ENCODE results near the gene IL1RAPL1. TPM values are rescaled to one million over a fixed set of nuclear protein-coding genes. Genes with fewer than 3 reads are reported as not detected.
A peak's percentile ranks its signal among the peaks of the same experiment; 100 is the strongest.

Gene IL1RAPL1
- total RNA-seq, 1 donor from 2014 or later = not detected

DNA sequence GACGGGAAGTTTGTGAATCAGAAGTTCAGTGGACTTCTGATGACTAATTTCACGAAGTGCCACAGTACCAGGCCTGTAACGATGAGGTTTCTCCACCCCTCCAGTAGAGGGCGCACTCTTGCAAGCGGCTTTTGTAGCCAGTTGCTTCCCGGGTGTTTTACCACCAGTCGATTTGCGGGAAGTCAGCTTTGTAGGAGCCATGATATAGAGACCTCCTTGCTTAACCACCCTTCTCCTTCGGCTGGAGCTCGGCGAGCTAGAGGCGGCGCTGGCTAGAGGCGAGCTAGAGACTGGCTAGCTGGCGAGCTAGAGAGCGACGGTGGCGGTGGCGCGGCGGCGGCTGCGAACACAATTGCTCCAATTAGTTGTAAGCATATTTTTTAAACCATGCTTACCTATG is 72.0 kb downstream of the IL1RAPL1 start:
- FAIRE-seq (no peak), DNase-seq (ENCODE audit: low read depth) (no peak)
- TF ChIP-seq, protein P1, sequence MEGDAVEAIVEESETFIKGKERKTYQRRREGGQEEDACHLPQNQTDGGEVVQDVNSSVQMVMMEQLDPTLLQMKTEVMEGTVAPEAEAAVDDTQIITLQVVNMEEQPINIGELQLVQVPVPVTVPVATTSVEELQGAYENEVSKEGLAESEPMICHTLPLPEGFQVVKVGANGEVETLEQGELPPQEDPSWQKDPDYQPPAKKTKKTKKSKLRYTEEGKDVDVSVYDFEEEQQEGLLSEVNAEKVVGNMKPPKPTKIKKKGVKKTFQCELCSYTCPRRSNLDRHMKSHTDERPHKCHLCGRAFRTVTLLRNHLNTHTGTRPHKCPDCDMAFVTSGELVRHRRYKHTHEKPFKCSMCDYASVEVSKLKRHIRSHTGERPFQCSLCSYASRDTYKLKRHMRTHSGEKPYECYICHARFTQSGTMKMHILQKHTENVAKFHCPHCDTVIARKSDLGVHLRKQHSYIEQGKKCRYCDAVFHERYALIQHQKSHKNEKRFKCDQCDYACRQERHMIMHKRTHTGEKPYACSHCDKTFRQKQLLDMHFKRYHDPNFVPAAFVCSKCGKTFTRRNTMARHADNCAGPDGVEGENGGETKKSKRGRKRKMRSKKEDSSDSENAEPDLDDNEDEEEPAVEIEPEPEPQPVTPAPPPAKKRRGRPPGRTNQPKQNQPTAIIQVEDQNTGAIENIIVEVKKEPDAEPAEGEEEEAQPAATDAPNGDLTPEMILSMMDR (IDR thresholded peaks at IDR 0.05; ENCODE audit: insufficient read depth, low read length, severe bottlenecking) = peak; percentile 7
- H3K4me3 ChIP-seq (ENCODE audit: low read depth, low read length) = no peak overlapping the region
- H3K36me3 ChIP-seq (ENCODE audit: control insufficient read depth, insufficient read depth, low read length) = no peaks in the 10 kb centered on the region
- no peaks in the 10 kb centered on the region for H3K27me3 ChIP-seq (ENCODE audit: control insufficient read depth, insufficient read depth, low read length)

DNA sequence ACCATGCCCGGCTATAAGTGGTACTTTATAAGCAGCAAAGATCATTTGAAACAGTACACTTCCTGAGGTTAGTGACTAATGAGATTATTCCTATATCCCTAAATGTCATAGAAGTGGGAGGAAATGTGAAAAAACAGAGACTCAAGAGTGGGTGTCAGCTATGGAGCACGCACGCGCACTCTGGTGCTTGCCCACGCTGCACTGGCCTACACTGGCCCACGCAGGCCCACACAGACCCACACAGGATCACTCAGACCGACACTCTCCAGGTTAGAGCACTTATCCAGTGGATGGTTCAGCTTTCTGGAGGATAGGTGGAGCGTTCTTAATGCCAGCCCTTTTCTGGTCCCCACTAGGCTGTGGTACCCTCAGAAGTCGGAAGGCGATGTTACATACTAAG is 78.5 kb downstream of the IL1RAPL1 start:
- H3K36me3 ChIP-seq (ENCODE audit: control insufficient read depth, insufficient read depth, low read length) = no peaks in the 10 kb centered on the region
- TF ChIP-seq, protein P1 (IDR thresholded peaks at IDR 0.05; ENCODE audit: insufficient read depth, low read length, severe bottlenecking) = no peak
- no peak for FAIRE-seq
- H3K4me3 ChIP-seq (ENCODE audit: low read depth, low read length) = no peak overlapping the region
- H3K27me3 ChIP-seq (ENCODE audit: control insufficient read depth, insufficient read depth, low read length) = no peaks in the 10 kb centered on the region
- no peak for DNase-seq (ENCODE audit: low read depth)

DNA sequence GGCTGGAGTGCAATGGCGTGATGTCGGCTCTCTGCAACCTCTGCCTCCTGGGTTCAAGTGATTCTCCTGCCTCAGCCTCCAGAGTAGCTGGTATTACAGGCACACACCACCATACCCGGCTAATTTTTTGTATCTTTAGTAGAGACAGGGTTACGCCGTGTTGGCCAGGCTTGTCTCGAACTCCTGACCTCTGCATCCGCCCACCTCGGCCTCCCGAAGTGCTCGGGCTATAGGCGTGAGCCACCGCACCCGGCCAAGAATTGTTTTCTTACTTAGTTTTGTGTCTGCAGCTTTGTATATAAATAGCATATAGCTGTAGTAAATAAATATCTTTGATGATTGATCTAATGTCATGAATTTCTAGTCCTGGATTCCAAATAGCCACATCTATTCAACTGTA is 81.1 kb downstream of the IL1RAPL1 start:
- no peak for FAIRE-seq

DNA sequence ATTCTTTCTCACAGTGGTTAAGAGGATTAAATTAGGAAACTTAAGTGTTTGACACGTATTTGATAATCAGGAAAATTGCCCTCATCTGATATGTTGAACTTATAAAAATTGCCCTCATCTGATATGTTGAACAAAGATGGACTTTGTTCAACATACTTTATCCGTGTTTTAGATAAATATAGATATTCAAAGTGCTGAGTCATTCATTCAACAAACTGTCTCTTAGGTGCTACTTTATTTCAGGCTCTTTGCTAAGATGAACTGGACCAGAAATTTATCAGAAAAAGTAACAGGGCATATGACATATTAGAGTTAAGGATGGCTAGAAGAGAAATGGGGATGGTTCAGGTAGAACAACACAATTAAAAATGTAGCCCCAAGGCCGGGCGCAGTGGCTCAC is 81.7 kb downstream of the IL1RAPL1 start:
- Histone ChIP-seq H3K4me3 (ENCODE audit: low read depth, low read length) (no peak overlapping the region), H3K27me3 (ENCODE audit: control insufficient read depth, insufficient read depth, low read length) (no peaks in the 10 kb centered on the region), H3K36me3 (ENCODE audit: control insufficient read depth, insufficient read depth, low read length) (no peaks in the 10 kb centered on the region)
- FAIRE-seq (no peak), DNase-seq (ENCODE audit: low read depth) (no peak)
- TF ChIP-seq, protein P1 (IDR thresholded peaks at IDR 0.05; ENCODE audit: insufficient read depth, low read length, severe bottlenecking) = no peak

More for the DNA sequence above, 81.1 kb downstream of the IL1RAPL1 start:
- no peaks in the 10 kb centered on the region for H3K36me3 ChIP-seq (ENCODE audit: control insufficient read depth, insufficient read depth, low read length)
- TF ChIP-seq, protein P1 (IDR thresholded peaks at IDR 0.05; ENCODE audit: insufficient read depth, low read length, severe bottlenecking) = no peak
- no peak for DNase-seq (ENCODE audit: low read depth)
- no peaks in the 10 kb centered on the region for H3K27me3 ChIP-seq (ENCODE audit: control insufficient read depth, insufficient read depth, low read length)
- H3K4me3 ChIP-seq (ENCODE audit: low read depth, low read length) = no peak overlapping the region

DNA sequence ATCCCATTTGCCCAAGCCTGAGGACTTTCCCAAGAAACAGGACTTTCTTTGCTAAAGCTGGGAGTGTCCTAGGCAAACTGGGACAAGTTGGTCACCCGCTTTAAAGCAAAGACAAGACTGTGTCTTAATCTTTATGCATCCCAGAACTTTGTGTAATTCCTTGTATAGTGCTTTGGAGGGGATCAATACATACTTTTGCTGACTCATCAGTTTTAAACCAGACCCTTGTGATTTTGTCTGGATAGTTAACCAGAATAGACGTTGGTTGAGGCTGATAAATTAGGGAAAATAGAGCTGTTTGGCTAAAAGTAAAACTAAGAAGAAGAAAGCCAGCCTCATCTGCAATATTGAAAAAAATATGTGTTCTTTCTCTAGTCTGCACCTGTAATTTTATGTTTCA is 82.8 kb downstream of the IL1RAPL1 start:
- FAIRE-seq = no peak
- DNase-seq (ENCODE audit: low read depth) = no peak
- Histone ChIP-seq H3K27me3 (ENCODE audit: control insufficient read depth, insufficient read depth, low read length) (no peaks in the 10 kb centered on the region), H3K36me3 (ENCODE audit: control insufficient read depth, insufficient read depth, low read length) (no peaks in the 10 kb centered on the region), H3K4me3 (ENCODE audit: low read depth, low read length) (no peak overlapping the region)
- TF ChIP-seq, protein P1 (IDR thresholded peaks at IDR 0.05; ENCODE audit: insufficient read depth, low read length, severe bottlenecking) = no peak

DNA sequence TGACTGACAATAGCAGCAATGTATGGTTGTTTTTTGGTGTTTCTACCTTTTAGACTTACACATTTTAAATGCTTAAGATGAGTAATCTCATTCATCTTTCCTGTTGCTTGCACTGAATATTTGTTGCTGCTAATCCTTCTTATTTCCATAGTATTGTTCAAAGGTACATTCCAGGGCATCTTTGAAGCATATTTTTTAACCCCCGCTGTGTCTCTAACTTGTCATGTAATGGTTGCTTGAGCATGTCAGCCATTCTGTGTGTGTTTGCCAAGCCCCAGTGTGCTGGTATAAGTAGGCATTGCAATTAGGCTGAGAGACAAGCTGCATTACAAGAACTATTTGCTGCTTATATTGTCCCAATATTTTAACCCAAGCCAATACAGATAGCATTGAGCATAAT is 87.9 kb downstream of the IL1RAPL1 start:
- Histone ChIP-seq H3K27me3 (ENCODE audit: control insufficient read depth, insufficient read depth, low read length) (no peaks in the 10 kb centered on the region), H3K36me3 (ENCODE audit: control insufficient read depth, insufficient read depth, low read length) (no peaks in the 10 kb centered on the region), H3K4me3 (ENCODE audit: low read depth, low read length) (no peak overlapping the region)
- FAIRE-seq = no peak
- no peak for DNase-seq (ENCODE audit: low read depth)
- TF ChIP-seq, protein P1 (IDR thresholded peaks at IDR 0.05; ENCODE audit: insufficient read depth, low read length, severe bottlenecking) = no peak

Data from bronchial epithelial cell (primary cell).